Skeletal muscle tissue (tissue), 4 donors: Measurements from ENCODE around the gene GLIPR1L1. TPM values are rescaled to one million over a fixed set of nuclear protein-coding genes. Genes with fewer than 3 reads are reported as not detected.
A peak's percentile ranks its signal among the peaks of the same experiment; 100 is the strongest.

Source experiments
- H3K27ac ChIP-seq: one replicate; pipeline ENCODE4 v1.7.0; 2013; ENCODE audit warnings: mild to moderate bottlenecking, low read depth, low read length, inconsistent platforms
- H3K27me3 ChIP-seq, 3 donors: one replicate each; pipeline ENCODE4 v1.7.0; 2013; ENCODE audit warnings: low read length in 3 of 3; ENCODE audit not compliant: control insufficient read depth in 3 of 3, insufficient read depth in 3 of 3
- H3K36me3 ChIP-seq, 3 donors: one replicate each; pipeline ENCODE4 v1.7.0; 2013; ENCODE audit warnings: low read length in 3 of 3; ENCODE audit not compliant: control insufficient read depth in 3 of 3, insufficient read depth in 3 of 3
- H3K4me1 ChIP-seq, 3 donors: one replicate each; pipeline ENCODE4 v1.7.0; 2013; ENCODE audit warnings: low read length in 3 of 3, mild to moderate bottlenecking in 3 of 3; ENCODE audit not compliant: control insufficient read depth in 3 of 3, insufficient read depth in 3 of 3
- H3K4me3 ChIP-seq, 3 donors: one replicate each; pipeline ENCODE4 v1.7.0; 2013; ENCODE audit warnings: low read length in 3 of 3
- H3K9ac ChIP-seq, 3 donors: one replicate each; pipeline ENCODE4 v1.7.0; 2013; ENCODE audit warnings: low read length in 3 of 3, mild to moderate bottlenecking in 3 of 3, moderate library complexity in 2 of 3, low read depth in 1 of 3
- H3K9me3 ChIP-seq, 3 donors: one replicate each; pipeline ENCODE4 v1.7.0; 2013; ENCODE audit warnings: low read length in 3 of 3; ENCODE audit not compliant: control insufficient read depth in 3 of 3
- total RNA-seq: library from RNA; depleted of rRNA; stranded (reverse); fragments of >200 nt; gene quantifications from one replicate; pipeline ENCODE4 v1.2.3, GENCODE V29; 2014
- donor health status: Osteomylitis.

GLIPR1L1 gene, protein sequence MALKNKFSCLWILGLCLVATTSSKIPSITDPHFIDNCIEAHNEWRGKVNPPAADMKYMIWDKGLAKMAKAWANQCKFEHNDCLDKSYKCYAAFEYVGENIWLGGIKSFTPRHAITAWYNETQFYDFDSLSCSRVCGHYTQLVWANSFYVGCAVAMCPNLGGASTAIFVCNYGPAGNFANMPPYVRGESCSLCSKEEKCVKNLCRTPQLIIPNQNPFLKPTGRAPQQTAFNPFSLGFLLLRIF
- not detected for total RNA-seq

GRCh38 chr12:75334384-75335030 lies at the start of gene GLIPR1L1:
GLIPR1L1 (plus strand) TSS chr12:75334670; CDS start chr12:75334729, 59 bp downstream.
- H3K9ac ChIP-seq, result peak within 1 kb of the TSS in 1 of 3 donors; percentile 26
- no peak within 1 kb of the TSS for H3K27ac ChIP-seq
- no peaks in the 10 kb centered on the region for H3K36me3 ChIP-seq
- H3K4me1 ChIP-seq, result peaks cover 4 to 8% (median 5%) of the 10 kb centered on the region in 3 donors
- no peaks in the 10 kb centered on the region for H3K9me3 ChIP-seq
- H3K27me3 ChIP-seq, result no peaks in the 10 kb centered on the region
- peak within 1 kb of the TSS; percentile 48 to 68 (median 54) for H3K4me3 ChIP-seq

- Histone ChIP-seq H3K9ac (no peak overlapping the region), H3K4me1 (no peaks in the 10 kb centered on the region), H3K9me3 (no peaks in the 10 kb centered on the region), H3K27me3 (no peaks in the 10 kb centered on the region), H3K27ac (no peak overlapping the region), H3K36me3 (peaks cover 0 to 2% (median 0%) of the 10 kb centered on the region in 3 donors), H3K4me3 (no peak overlapping the region)
Measured at GRCh38 chr12:75288860-75289259, 45.6 kb upstream of the GLIPR1L1 start.

- H3K9ac ChIP-seq, result no peak overlapping the region
- H3K4me1 ChIP-seq, result no peaks in the 10 kb centered on the region
- peaks cover 0 to 2% (median 0%) of the 10 kb centered on the region in 3 donors for H3K36me3 ChIP-seq
- H3K27me3 ChIP-seq, result no peaks in the 10 kb centered on the region
- H3K27ac ChIP-seq, result no peak overlapping the region
- H3K4me3 ChIP-seq, result no peak overlapping the region
- H3K9me3 ChIP-seq, result no peaks in the 10 kb centered on the region
Measured at GRCh38 chr12:75289753-75290152, 44.7 kb upstream of the GLIPR1L1 start.

DNA sequence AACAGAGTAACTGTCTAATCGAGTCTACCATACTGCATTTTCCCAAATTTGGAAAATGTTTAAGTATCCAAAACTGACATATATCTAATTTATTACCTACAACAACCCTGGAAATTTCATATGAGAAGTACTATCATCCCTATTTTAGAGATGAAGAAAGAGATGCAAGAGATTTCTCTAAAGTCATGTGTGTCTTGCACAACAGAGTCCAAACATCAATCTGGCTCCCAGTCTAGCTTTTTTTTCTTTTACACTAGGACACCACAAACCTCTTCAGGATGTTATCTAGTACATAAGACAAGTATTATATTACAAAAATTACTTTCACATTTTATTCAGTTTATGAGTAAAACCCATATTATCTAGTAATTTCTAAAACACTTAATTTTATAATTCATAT lies 43.5 kb upstream of the GLIPR1L1 start:
- H3K9me3 ChIP-seq, result no peaks in the 10 kb centered on the region
- no peak overlapping the region for H3K4me3 ChIP-seq
- H3K9ac ChIP-seq, result no peak overlapping the region
- H3K4me1 ChIP-seq, result no peaks in the 10 kb centered on the region
- no peaks in the 10 kb centered on the region for H3K27me3 ChIP-seq
- H3K27ac ChIP-seq, result no peak overlapping the region
- peaks cover 0 to 2% (median 0%) of the 10 kb centered on the region in 3 donors for H3K36me3 ChIP-seq

DNA sequence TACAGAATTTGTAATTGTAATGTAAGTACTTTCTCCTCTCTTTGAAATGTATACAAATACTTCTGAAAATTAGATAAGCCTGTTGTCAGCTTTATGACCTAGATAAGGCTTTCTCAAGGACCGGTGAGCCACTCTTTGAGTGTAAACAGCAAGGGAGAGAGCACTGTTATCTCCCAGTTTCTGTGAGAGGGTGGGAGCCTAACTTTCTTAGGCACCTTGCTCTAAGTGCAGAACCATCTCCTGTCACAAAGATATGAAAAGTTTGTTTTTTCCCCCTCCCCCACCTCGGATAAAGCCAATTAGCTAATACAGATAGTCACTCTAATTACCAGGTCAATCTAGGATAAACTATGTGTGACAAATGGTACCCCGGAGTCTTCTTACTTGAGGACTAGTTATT lies 40.1 kb upstream of the GLIPR1L1 start:
- no peaks in the 10 kb centered on the region for H3K4me1 ChIP-seq
- no peak overlapping the region for H3K27ac ChIP-seq
- no peaks in the 10 kb centered on the region for H3K27me3 ChIP-seq
- no peak overlapping the region for H3K4me3 ChIP-seq
- H3K9me3 ChIP-seq, result no peaks in the 10 kb centered on the region
- H3K36me3 ChIP-seq, result no peaks in the 10 kb centered on the region
- no peak overlapping the region for H3K9ac ChIP-seq

- Histone ChIP-seq H3K4me3 (no peak overlapping the region), H3K9me3 (no peaks in the 10 kb centered on the region), H3K27me3 (no peaks in the 10 kb centered on the region), H3K9ac (no peak overlapping the region), H3K36me3 (no peaks in the 10 kb centered on the region), H3K27ac (no peak overlapping the region), H3K4me1 (no peaks in the 10 kb centered on the region)
Measured at GRCh38 chr12:75294797-75295196, 39.7 kb upstream of the GLIPR1L1 start.

DNA sequence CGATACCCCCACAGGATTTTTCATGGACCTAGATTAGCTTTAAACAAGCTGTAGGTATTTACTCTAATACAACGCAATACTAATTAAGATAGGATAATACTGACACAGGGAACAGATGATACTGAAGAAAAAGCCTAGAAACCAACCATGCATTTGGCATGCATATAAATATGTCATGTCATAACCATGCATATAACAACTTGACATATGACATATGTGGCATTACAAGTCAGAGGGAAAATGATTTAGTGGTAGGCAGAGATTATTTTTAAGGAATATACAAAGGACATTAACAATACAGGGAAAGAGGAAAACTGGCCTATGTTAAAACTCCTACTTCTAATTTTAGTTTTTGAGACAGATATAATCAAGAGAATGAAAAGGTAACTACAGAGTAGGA lies 32.2 kb upstream of the GLIPR1L1 start:
- Histone ChIP-seq H3K4me3 (no peak overlapping the region), H3K36me3 (peaks cover 0 to 11% (median 0%) of the 10 kb centered on the region in 3 donors), H3K9ac (no peak overlapping the region), H3K27me3 (no peaks in the 10 kb centered on the region), H3K27ac (no peak overlapping the region), H3K9me3 (no peaks in the 10 kb centered on the region), H3K4me1 (no peaks in the 10 kb centered on the region)

DNA sequence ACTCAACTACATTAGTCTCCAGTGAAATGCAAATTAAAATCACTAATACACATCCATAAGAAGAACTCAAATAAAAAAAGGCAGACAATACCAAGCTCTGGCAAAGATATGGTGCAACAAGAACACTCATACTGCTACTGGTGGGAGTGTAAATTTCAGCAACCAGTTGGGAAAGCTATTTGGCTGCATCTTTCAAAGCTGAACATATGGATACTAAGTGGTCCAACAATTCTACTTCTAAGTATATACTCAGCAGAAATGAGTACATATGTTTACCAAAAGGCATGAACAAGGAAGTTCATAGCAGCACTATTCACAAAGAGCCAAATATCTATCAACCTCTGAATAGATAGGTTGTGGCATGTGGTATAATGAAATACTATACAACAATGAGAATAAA lies 31.7 kb upstream of the GLIPR1L1 start:
- Histone ChIP-seq H3K9me3 (no peaks in the 10 kb centered on the region), H3K4me1 (no peaks in the 10 kb centered on the region), H3K36me3 (peaks cover 0 to 11% (median 0%) of the 10 kb centered on the region in 3 donors), H3K9ac (no peak overlapping the region), H3K4me3 (no peak overlapping the region), H3K27ac (no peak overlapping the region), H3K27me3 (no peaks in the 10 kb centered on the region)

DNA sequence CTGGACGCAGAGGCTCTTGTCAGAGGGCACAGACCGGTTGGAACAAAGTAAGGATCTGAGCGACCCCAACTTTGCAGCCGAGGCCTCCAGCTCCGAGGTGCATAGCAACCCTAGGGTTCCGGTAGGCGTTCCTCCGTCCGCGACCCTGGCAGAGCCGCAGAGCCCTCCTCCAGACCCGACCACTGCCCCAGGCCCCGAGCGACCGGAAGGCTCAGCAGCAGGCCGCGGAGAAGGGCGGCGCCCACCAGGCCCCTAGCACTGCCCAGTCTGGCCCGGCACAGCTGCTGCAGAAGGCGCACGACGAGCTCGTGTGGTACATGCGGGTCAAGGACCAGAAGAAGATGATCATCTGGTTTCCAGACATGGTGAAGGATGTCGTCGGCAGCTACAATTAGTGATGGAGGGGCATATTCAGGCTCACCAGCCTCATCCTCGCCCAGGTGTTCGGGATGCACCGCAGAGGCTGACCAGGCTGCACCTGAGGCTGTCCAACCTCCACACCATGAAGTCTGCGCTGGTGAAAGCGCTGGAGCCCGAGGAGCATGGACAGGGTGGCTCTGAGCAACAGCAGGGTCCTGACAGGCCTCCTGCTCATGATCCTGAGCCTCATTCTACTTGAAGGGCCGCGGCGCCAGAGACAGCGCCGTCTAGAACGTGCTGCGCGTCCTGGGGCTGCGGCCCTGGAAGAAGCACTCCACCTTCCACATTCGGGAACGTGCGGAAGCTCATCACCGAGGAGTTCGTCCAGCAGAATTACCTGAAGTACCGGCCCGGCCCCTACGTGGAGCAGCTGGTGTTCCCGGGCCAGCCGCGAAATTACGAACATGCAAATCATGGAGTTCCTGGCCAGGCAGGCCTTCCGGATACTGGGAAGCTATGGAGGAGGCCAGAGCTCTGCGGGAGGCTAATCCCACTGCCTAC lies 28.8 kb upstream of the GLIPR1L1 start:
- H3K9me3 ChIP-seq, result no peaks in the 10 kb centered on the region
- no peaks in the 10 kb centered on the region for H3K27me3 ChIP-seq
- no peak overlapping the region for H3K27ac ChIP-seq
- H3K9ac ChIP-seq, result no peak overlapping the region
- no peaks in the 10 kb centered on the region for H3K4me1 ChIP-seq
- peaks cover 0 to 11% (median 0%) of the 10 kb centered on the region in 3 donors for H3K36me3 ChIP-seq
- H3K4me3 ChIP-seq, result no peak overlapping the region
